Upper lobe of left lung (tissue), 6 donors: ENCODE measurements around the gene UGT3A1. TPM values are rescaled to one million over a fixed set of nuclear protein-coding genes. Genes with fewer than 3 reads are reported as not detected.

Experiments
- ATAC-seq, 2 donors: fragments of 200-7000 bp; cut with Tn5 transposase; one replicate each; pipeline ENCODE4 v1.9.1; 2022; ENCODE audit warnings: mild to moderate bottlenecking in 2 of 2, moderate library complexity in 2 of 2; ENCODE audit not compliant: low FRiP score in 2 of 2
- DNase-seq, 2 donors: peaks; one replicate each; pipeline ENCODE4 v3.0.0-alpha.2; 2019 to 2020
- H3K27ac ChIP-seq, 4 donors: fragments of 200-600 bp; sonication (generic); one replicate each; pipeline ENCODE4 v1.5.1; 2016 to 2019
- H3K27me3 ChIP-seq, 4 donors: fragments of 200-600 bp; sonication (generic); one replicate each; pipeline ENCODE4 v1.5.1; 2017 to 2019
- H3K36me3 ChIP-seq, 4 donors: fragments of 200-600 bp; sonication (generic); one replicate each; pipeline ENCODE4 v1.5.1; 2016 to 2019
- H3K4me1 ChIP-seq, 4 donors: fragments of 200-600 bp; sonication (generic); one replicate each; pipeline ENCODE4 v1.5.1; 2018 to 2019
- H3K4me3 ChIP-seq, 4 donors: fragments of 200-600 bp; sonication (generic); one replicate each; pipeline ENCODE4 v1.5.1; 2017 to 2019; ENCODE audit warnings: mild to moderate bottlenecking in 2 of 4, moderate library complexity in 1 of 4
- H3K9me3 ChIP-seq, 4 donors: fragments of 200-600 bp; sonication (generic); one replicate each; pipeline ENCODE4 v1.5.1; 2018 to 2019
- EP300 ChIP-seq, 4 donors: sonication (generic); formaldehyde crosslinking; IDR thresholded peaks; one replicate each; pipeline ENCODE4 v1.5.1; 2017; ENCODE audit warnings: antibody characterized with exemption in 4 of 4, control low read depth in 2 of 4
- POLR2A ChIP-seq, 4 donors: fragments of 450-650 bp; IDR thresholded peaks; one replicate each; pipeline ENCODE4 v1.5.1; 2016 to 2017; ENCODE audit warnings: antibody characterized with exemption in 4 of 4, mild to moderate bottlenecking in 2 of 4
- POLR2AphosphoS5 ChIP-seq, 2 donors: sonication (generic); formaldehyde crosslinking; IDR thresholded peaks; one replicate each; pipeline ENCODE4 v1.5.1; 2017; ENCODE audit warnings: antibody characterized with exemption in 2 of 2
- WGBS, 2 donors: methylation state at CpG; one replicate each; pipeline ENCODE4 v1.1.5; 2017 to 2018; 5-methylcytosine and 5-hydroxymethylcytosine counted together
- total RNA-seq, 6 donors: library from RNA; depleted of rRNA in 4 of 6; stranded (reverse); fragments of >200 nt in 4 of 6; gene quantifications; one replicate each; pipeline versions ENCODE4 v1.1.0 to v1.2.1, GENCODE V29; 2016 to 2021
- TF ChIP-seq, protein P1 (sequence below), 6 experiments: fragments of 450-650 bp in 4 of 6; fragments of 200-600 bp in 2 of 6; sonication (generic) in 2 of 6; IDR thresholded peaks; one replicate each; pipeline ENCODE4 v1.5.1; 2016 to 2019; ENCODE audit warnings: antibody characterized with exemption in 6 of 6
- donor health status: DM: no; HTN: no; CAD: no; lungs with moderate emphysema.
- donor health status: DM: no; HTN: yes; CAD: no; lungs with severe emphysema.

The UGT3A1 gene
- total RNA-seq, 6 donors from 2014 or later: not detected

DNA sequence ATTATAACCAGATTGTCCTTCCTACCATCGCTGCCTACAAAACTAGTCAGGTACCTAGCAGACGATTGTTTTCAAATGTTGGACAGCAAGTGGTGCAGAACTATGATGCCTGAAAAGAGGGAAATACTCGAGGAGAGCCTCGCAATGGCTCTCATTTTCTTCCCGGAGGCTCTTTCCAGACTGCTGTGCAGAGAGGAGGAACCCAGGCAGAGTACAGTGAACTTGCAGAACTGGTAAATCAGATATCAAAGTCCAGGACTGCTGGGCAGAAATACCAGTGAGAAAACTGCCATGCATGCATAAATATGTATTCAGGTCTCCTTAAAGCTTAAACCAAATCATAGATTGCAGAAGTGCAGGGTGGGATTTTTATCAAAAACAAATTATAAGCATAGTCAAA is 26.4 kb upstream of the UGT3A1 start:
- Histone ChIP-seq H3K4me1 (no peaks in the 10 kb centered on the region), H3K27me3 (no peaks in the 10 kb centered on the region), H3K9me3 (peaks cover 0 to 27% (median 13%) of the 10 kb centered on the region in 4 donors), H3K36me3 (no peaks in the 10 kb centered on the region), H3K4me3 (no peak overlapping the region), H3K27ac (no peak overlapping the region)
- TF ChIP-seq EP300 (IDR thresholded peaks at IDR 0.05) (no peak), POLR2AphosphoS5 (IDR thresholded peaks at IDR 0.05) (no peak), POLR2A (IDR thresholded peaks at IDR 0.05) (no peak)
- TF ChIP-seq, protein P1, sequence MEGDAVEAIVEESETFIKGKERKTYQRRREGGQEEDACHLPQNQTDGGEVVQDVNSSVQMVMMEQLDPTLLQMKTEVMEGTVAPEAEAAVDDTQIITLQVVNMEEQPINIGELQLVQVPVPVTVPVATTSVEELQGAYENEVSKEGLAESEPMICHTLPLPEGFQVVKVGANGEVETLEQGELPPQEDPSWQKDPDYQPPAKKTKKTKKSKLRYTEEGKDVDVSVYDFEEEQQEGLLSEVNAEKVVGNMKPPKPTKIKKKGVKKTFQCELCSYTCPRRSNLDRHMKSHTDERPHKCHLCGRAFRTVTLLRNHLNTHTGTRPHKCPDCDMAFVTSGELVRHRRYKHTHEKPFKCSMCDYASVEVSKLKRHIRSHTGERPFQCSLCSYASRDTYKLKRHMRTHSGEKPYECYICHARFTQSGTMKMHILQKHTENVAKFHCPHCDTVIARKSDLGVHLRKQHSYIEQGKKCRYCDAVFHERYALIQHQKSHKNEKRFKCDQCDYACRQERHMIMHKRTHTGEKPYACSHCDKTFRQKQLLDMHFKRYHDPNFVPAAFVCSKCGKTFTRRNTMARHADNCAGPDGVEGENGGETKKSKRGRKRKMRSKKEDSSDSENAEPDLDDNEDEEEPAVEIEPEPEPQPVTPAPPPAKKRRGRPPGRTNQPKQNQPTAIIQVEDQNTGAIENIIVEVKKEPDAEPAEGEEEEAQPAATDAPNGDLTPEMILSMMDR (IDR thresholded peaks at IDR 0.05): no peak
- ATAC-seq (no peak), DNase-seq (no peak)
- 59 to 64% methylated on average over 5 of the region's 5 CpGs for WGBS, 2 donors

DNA sequence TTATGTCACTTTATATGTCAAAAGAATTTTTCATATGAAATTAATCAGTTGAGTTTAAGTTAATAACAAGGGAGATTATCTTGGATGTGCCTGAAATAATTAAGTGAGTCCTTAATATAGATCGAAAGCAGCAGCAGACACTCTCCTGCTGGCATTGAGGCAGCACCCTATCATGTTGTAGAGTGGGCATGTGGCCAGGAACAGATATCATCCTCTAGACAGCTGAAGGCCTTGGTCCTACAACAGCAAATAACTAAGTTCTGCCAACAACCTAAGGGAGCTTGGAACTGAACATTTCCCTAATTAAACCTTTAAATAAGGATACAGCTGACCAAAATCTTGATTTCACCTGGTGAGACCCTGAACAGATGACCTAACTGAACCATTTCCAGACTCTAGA is 25.8 kb upstream of the UGT3A1 start:
- no peak overlapping the region for H3K4me3 ChIP-seq

DNA sequence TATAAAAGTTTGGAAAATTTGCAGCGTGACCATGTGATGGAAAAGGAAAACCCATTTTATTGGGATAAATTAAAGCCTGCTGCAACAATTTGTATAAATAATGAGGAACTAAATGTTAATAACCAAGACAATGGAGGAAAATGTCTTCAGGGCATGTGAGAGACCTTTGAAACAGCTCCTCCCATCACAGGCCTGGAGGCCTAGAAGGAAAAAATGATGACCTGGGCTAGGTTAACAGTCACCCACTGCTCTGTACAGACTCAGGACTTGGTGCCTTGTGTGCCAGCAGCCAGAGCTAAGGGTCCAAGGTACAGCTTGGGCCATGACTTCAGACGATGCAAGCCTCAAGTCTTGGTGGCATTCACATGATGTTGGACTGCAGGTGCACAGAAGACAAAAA is 22.0 kb upstream of the UGT3A1 start:
- H3K4me3 ChIP-seq: no peak overlapping the region
- no peak overlapping the region for H3K27ac ChIP-seq
- WGBS, 2 donors: 77 to 92% methylated on average over 2 of the region's 2 CpGs
- DNase-seq (no peak), ATAC-seq (no peak)
- H3K4me1 ChIP-seq: no peaks in the 10 kb centered on the region
- H3K9me3 ChIP-seq: peaks cover 0 to 33% (median 13%) of the 10 kb centered on the region in 4 donors
- no peak for TF ChIP-seq POLR2A (IDR thresholded peaks at IDR 0.05)
- no peak for TF ChIP-seq EP300 (IDR thresholded peaks at IDR 0.05)
- TF ChIP-seq, protein P1 (IDR thresholded peaks at IDR 0.05): no peak
- TF ChIP-seq POLR2AphosphoS5 (IDR thresholded peaks at IDR 0.05): no peak
- no peaks in the 10 kb centered on the region for H3K27me3 ChIP-seq
- no peaks in the 10 kb centered on the region for H3K36me3 ChIP-seq

More for the DNA sequence above, 25.8 kb upstream of the UGT3A1 start:
- Histone ChIP-seq H3K27me3 (no peaks in the 10 kb centered on the region), H3K27ac (no peak overlapping the region), H3K9me3 (peaks cover 0 to 27% (median 13%) of the 10 kb centered on the region in 4 donors), H3K4me1 (no peaks in the 10 kb centered on the region), H3K36me3 (no peaks in the 10 kb centered on the region)
- no peak for ATAC-seq
- 78 to 83% methylated on average over 1 of the region's 1 CpG for WGBS, 2 donors
- TF ChIP-seq EP300 (IDR thresholded peaks at IDR 0.05): no peak
- no peak for TF ChIP-seq POLR2AphosphoS5 (IDR thresholded peaks at IDR 0.05)
- TF ChIP-seq POLR2A (IDR thresholded peaks at IDR 0.05): no peak
- TF ChIP-seq, protein P1 (IDR thresholded peaks at IDR 0.05): no peak
- DNase-seq: no peak

DNA sequence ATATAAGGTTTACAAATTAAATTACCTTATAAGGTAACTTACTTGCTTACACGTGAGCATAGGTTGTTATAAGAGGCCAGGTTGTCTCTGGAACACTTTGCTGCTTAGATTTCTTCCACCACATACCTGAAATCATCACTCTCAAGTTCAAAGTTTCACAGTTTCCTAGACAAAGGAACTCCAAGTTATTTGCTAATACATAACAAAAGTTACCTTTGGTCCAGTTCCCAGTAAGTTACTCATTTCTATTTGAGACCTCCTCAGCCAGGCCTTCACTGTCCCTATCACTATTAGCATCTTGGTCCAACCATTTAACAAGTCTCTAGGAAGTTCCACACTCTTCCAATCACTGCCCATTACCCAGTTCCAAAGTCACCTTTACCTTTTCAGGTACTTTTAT is 18.5 kb upstream of the UGT3A1 start:
- no peaks in the 10 kb centered on the region for H3K4me1 ChIP-seq
- peaks cover 0 to 20% (median 5%) of the 10 kb centered on the region in 4 donors for H3K9me3 ChIP-seq
- DNase-seq: no peak
- WGBS, 2 donors: 64 to 68% methylated on average over 1 of the region's 1 CpG
- H3K27me3 ChIP-seq: no peaks in the 10 kb centered on the region
- H3K4me3 ChIP-seq: no peak overlapping the region
- no peak overlapping the region for H3K27ac ChIP-seq
- TF ChIP-seq, protein P1 (IDR thresholded peaks at IDR 0.05): no peak
- TF ChIP-seq POLR2A (IDR thresholded peaks at IDR 0.05) (no peak), POLR2AphosphoS5 (IDR thresholded peaks at IDR 0.05) (no peak), EP300 (IDR thresholded peaks at IDR 0.05) (no peak)
- H3K36me3 ChIP-seq: no peaks in the 10 kb centered on the region
- ATAC-seq: no peak

DNA sequence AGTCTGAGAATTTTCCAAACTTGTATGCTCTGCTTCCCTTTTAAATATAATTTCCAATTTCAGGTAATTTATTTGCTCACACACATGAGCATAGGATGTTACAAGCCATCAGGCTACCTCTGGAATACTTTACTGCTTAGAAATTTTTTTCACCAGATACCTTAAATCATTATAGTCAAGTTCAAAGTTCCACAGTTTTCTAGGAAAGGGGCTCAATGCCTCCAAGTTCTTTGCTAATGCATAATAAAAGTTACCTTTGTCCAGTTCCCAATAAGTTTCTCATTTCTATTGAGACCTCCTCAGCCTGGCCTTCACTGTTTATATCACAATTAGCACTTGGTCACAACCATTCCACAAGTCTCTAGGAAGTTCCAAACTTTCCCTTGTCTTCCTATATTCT is 16.2 kb upstream of the UGT3A1 start:
- H3K27ac ChIP-seq: no peak overlapping the region
- no peaks in the 10 kb centered on the region for H3K27me3 ChIP-seq
- DNase-seq (no peak), ATAC-seq (no peak)
- no peaks in the 10 kb centered on the region for H3K4me1 ChIP-seq
- H3K4me3 ChIP-seq: no peak overlapping the region
- TF ChIP-seq EP300 (IDR thresholded peaks at IDR 0.05): no peak
- TF ChIP-seq POLR2AphosphoS5 (IDR thresholded peaks at IDR 0.05): no peak
- TF ChIP-seq POLR2A (IDR thresholded peaks at IDR 0.05): no peak
- TF ChIP-seq, protein P1 (IDR thresholded peaks at IDR 0.05): no peak
- H3K9me3 ChIP-seq: peaks cover 0 to 5% (median 0%) of the 10 kb centered on the region in 4 donors
- H3K36me3 ChIP-seq: no peaks in the 10 kb centered on the region
